Activated CD8-positive, alpha-beta T cell treated with anti-CD3 and anti-CD28 coated beads for 36 hours (primary cell): Measurements from ENCODE around the gene NKTR. TPM values are rescaled to one million over a fixed set of nuclear protein-coding genes. Genes with fewer than 3 reads are reported as not detected.

Experiments
- ATAC-seq: fragments of 200-7000 bp; cut with Tn5 transposase; one replicate; pipeline ENCODE4 v1.10.0; 2021; ENCODE audit warnings: mild to moderate bottlenecking, moderate library complexity
- CTCF ChIA-PET: fragments of 350-600 bp; sonication (Branson Sonifier 250); formaldehyde crosslinking; loops from one replicate; lab custom pipeline; 2021; ENCODE audit warnings: antibody characterized with exemption; lab: Charles Lee
- POLR2A ChIA-PET: fragments of 350-600 bp; sonication (Branson Sonifier 250); formaldehyde crosslinking; loops from one replicate; lab custom pipeline; 2021; ENCODE audit warnings: antibody characterized with exemption; lab: Charles Lee
- DNase-seq: peaks from one replicate; pipeline ENCODE4 v3.0.0-alpha.2; 2020
- H3K27ac Mint-ChIP-seq: one replicate; pipeline ENCODE4 v1.8.0; 2021; ENCODE audit warnings: mild to moderate bottlenecking, mixed read lengths
- H3K27me3 Mint-ChIP-seq: one replicate; pipeline ENCODE4 v1.8.0; 2021; ENCODE audit warnings: mixed read lengths
- H3K36me3 Mint-ChIP-seq: one replicate; pipeline ENCODE4 v1.8.0; 2021; ENCODE audit warnings: low read depth, mixed read lengths
- H3K4me1 Mint-ChIP-seq: one replicate; pipeline ENCODE4 v1.8.0; 2021; ENCODE audit warnings: low read depth, mixed read lengths
- H3K4me3 Mint-ChIP-seq: one replicate; pipeline ENCODE4 v1.8.0; 2021; ENCODE audit warnings: mild to moderate bottlenecking, moderate library complexity, mixed read lengths
- H3K9me3 Mint-ChIP-seq: one replicate; pipeline ENCODE4 v1.8.0; 2021; ENCODE audit warnings: mixed read lengths
- CTCF ChIP-seq: fragments of 200-600 bp; IDR thresholded peaks from one replicate; pipeline ENCODE4 v1.8.0; 2022; ENCODE audit warnings: antibody characterized with exemption, mild to moderate bottlenecking
- intact Hi-C: fragments of 100-400 bp; cut with micrococcal nuclease; formaldehyde crosslinking; loops from one replicate; pipeline ENCODE4 v1.10.0; 2022
- total RNA-seq, 2 experiments: library from RNA; stranded (reverse); gene quantifications; one replicate each; pipeline ENCODE4 v1.2.3, GENCODE V29; 2021

Gene NKTR
- total RNA-seq, 2 experiments from 2014 or later: 63.4 to 65.9 TPM

GRCh38 chr3:42665050-42665878, 64.8 kb downstream of the NKTR start:
- Mint-ChIP-seq H3K27ac (no peak overlapping the region), H3K4me1 (no peaks in the 10 kb centered on the region), H3K27me3 (no peaks in the 10 kb centered on the region), H3K4me3 (no peak overlapping the region), H3K36me3 (no peaks in the 10 kb centered on the region), H3K9me3 (no peaks in the 10 kb centered on the region)
- intact Hi-C loops: no loop called here
- DNase-seq (no peak), ATAC-seq (no peak)
- POLR2A ChIA-PET: no interaction called here
- CTCF ChIA-PET: interaction anchor here (1.0 kb wide), 1 partner anchor 47 kb away, joined by 3 read pairs; no protein-coding TSS in a partner anchor
- TF ChIP-seq CTCF: no peak

- Mint-ChIP-seq H3K27me3 (no peaks in the 10 kb centered on the region), H3K4me1 (no peaks in the 10 kb centered on the region), H3K27ac (no peak overlapping the region), H3K4me3 (no peak overlapping the region), H3K9me3 (no peaks in the 10 kb centered on the region), H3K36me3 (no peaks in the 10 kb centered on the region)
- DNase-seq (no peak), ATAC-seq (no peak)
- intact Hi-C loops: no loop called here
- CTCF ChIA-PET: interaction anchor here (1.0 kb wide), 1 partner anchor 46 kb away, joined by 3 read pairs; no protein-coding TSS in a partner anchor
- POLR2A ChIA-PET: interaction anchor here (0.6 kb wide), 1 partner anchor 11 kb away, joined by 3 read pairs; no protein-coding TSS in a partner anchor
- no peak for TF ChIP-seq CTCF
These were observed 65.5 kb downstream of the NKTR start for GRCh38 chr3:42666022-42666421.

- no peak overlapping the region for H3K4me3 Mint-ChIP-seq
- intact Hi-C loops: no loop called here
- ChIA-PET CTCF (no interaction called here), POLR2A (interaction anchor here (0.6 kb wide), 1 partner anchor 11 kb away, joined by 3 read pairs; no protein-coding TSS in a partner anchor)
- H3K9me3 Mint-ChIP-seq: no peaks in the 10 kb centered on the region
- H3K4me1 Mint-ChIP-seq: no peaks in the 10 kb centered on the region
- no peak overlapping the region for H3K27ac Mint-ChIP-seq
- ATAC-seq: no peak
- H3K36me3 Mint-ChIP-seq: no peaks in the 10 kb centered on the region
- no peaks in the 10 kb centered on the region for H3K27me3 Mint-ChIP-seq
- no peak for DNase-seq
- no peak for TF ChIP-seq CTCF
These were observed 66.1 kb downstream of the NKTR start for GRCh38 chr3:42666577-42666998.

- H3K27me3 Mint-ChIP-seq: no peaks in the 10 kb centered on the region
- CTCF ChIA-PET: no interaction called here
- DNase-seq (no peak), ATAC-seq (no peak)
- no peaks in the 10 kb centered on the region for H3K36me3 Mint-ChIP-seq
- TF ChIP-seq CTCF: no peak
- no peak overlapping the region for H3K27ac Mint-ChIP-seq
- no peaks in the 10 kb centered on the region for H3K9me3 Mint-ChIP-seq
- intact Hi-C loops: no loop called here
- POLR2A ChIA-PET: no interaction called here
- H3K4me1 Mint-ChIP-seq: no peaks in the 10 kb centered on the region
- H3K4me3 Mint-ChIP-seq: no peak overlapping the region
These were observed 66.6 kb downstream of the NKTR start for GRCh38 chr3:42667096-42667522.
